Myocyte (in vitro differentiated cells): ENCODE measurements around the gene MYNN. TPM values are rescaled to one million over a fixed set of nuclear protein-coding genes. Genes with fewer than 3 reads are reported as not detected.

ENCODE experiments used
- DNase-seq: peaks from one replicate; pipeline ENCODE4 v3.0.0-alpha.2; 2012; ENCODE audit warnings: low read depth
- total RNA-seq: library from RNA; depleted of rRNA; stranded (reverse); fragments of >200 nt; gene quantifications from 2 replicates; pipeline ENCODE4 v1.2.3, GENCODE V29; 2014

Gene MYNN
- total RNA-seq, 1 donor from 2014 or later, result 19.8 TPM

DNA sequence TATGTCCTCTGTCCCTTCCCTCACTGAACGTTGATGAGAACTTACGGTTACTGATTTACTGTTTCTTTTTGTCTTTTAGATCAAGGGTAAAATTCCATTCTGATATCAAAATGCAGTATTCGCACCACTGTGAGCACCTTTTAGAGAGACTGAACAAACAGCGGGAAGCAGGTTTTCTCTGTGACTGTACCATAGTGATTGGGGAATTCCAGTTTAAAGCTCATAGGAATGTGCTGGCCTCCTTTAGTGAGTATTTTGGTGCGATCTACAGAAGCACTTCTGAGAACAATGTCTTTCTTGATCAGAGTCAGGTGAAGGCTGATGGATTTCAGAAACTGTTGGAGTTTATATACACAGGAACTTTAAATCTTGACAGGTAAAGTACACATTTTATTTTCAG, 990 bp downstream of the MYNN start:
- DNase-seq, result no peak

DNA sequence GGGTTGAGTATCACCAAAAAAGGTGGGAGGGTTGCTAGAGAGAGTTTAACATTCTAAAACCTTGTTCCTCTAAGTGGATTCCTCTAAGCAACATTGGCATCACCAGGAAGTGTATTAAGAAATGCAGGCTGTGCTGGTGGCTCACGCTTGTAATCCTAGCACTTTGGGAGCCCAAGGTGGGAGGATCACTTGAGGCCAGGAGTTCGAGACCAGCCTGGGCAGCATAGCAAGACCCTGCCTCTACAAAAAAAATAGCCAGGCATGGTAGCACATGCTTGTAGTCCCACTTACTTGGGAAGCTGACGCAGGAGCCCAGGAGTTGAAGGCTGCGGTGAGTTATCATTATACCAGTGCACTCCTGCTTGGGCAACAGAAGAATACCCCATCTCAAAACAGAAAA, 4.6 kb downstream of the MYNN start:
- no peak for DNase-seq

DNA sequence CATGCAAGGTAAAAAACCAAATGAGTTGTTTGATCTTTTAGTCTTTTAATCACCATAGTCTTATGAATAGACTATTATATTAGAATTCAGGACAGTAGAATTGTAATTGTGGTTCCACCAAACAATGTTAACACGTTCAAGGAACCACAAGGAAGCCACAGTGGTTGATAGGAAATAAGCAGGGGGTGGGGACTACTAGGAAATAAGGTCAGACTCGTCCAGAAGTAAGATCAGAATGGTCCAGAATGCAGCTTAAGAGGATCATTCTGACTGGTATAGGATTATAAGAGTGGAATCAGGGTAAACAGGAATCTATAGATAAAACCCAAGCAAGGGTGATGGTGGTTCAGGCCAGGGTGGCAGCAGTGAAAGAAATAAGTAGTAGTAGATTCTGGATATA, 7.5 kb downstream of the MYNN start:
- no peak for DNase-seq

DNA sequence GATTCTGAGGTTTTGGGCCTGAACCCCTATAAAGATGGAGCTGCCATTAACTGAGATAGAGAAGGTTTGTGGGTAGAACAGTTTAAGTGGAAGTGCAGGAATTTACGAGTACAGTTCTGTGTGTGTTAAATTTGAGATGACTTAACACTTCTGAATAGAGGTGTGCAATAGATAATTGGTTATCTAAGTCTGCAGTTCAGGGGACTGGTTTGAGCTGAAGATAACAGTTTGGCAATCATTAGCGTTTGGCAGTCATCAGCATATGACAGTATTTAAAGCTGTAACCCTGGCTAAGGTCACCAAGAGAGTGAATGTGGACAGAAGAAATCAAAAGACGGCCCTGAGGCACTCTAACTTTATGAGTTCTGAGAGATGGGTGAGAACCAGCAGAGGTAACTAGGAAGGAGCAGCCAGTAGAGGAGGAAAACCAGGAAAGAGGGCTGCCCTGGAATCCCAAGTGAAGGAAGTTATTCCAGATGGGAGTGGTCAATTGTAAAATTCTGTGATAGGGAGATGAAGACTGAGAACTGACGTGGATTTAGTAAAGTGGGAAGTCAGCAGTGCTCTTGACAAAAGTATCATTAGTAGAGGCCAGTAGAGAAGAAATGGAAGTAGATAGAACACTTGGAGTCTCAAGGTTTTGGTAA, 8.1 kb downstream of the MYNN start:
- DNase-seq, result no peak

DNA sequence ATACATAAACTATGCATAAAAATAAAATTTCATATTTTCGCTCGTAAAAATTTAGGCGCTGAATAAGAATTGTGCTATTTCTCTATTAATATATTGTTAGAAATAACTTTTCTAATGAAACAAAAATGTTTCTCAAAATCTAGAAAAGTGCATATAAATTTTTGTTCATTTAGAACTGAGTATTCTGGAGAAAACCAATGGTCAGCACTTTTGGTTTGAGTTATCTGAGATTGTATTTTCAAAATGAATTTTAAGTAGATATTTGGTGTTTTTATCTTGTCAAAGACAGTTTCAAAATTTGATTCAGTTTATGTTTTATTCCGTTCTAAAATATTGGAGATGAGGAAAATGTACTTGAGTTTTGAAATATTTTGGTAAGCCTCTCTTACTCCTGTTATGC, 13.9 kb downstream of the MYNN start:
- DNase-seq, result no peak

DNA sequence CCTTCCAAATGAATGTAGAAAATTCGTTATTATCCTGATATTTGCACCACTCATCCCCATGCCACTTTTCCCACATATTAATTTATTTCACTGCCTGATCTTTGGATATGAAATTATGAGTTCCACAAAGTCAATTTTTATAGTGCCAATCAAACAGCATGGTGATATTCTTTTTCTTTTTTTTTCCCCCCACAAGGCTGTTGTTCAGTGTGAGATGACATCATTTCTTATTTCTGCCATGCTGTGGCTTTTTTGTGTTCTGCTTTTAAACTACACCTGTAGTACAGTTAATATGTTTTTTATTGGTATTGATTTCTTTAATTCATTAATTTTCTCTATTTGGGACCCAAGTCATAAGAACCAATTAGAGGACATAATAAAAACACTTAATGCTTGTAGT, 14.6 kb downstream of the MYNN start:
- DNase-seq, result peak; percentile 24

DNA sequence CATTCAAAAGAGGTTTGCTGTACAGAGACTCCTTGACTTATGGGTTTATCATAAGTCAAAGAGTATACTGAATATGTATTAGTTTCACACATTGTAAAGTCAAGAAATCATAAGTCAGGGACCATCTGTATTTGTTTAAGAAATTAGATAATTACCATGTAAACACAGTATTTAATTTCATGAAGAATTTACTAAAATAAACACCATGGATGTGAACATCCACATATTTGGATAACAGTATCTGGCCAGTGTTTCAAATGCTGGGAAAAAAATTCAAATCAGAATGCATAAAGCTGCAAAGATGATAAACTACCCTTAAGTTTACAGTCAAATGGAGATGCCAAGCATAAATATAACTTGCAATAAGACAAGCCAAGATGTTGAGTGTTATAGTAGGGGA, 17.0 kb downstream of the MYNN start:
- no peak for DNase-seq

DNA sequence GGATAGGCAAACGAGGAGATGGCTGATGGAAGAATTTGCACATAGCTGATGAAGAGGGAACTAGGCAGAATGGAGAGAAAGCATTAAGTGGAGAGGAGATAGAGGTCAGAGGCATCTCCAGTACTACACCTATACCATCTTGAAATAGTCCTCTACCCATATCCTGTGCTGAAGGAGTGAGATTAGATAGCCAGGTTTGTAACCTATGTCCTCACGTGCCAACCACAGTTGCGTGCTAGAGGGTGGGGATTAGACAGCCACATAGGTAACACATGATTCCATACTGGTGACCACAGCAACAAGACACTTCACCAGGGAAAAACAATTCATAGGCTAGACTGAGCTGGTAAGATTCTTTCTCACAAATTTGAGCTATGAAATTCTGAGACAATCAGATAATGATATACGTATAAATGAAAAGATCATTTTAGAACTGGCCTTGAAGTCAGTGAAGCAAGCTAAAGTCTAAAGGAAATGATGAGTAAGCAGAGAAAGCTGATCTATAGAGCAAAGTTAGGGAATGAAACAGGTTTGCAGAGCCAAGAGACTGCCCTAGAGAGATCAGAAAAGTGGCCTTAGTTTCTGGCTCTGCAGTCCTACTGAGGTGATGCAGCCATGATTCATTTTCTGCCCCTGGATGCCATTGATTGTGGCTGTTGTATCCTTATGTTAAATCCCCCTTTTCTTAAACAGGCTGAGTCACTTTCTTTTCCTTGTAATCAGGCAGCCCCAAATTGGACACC, 17.7 kb downstream of the MYNN start:
- DNase-seq, result no peak

DNA sequence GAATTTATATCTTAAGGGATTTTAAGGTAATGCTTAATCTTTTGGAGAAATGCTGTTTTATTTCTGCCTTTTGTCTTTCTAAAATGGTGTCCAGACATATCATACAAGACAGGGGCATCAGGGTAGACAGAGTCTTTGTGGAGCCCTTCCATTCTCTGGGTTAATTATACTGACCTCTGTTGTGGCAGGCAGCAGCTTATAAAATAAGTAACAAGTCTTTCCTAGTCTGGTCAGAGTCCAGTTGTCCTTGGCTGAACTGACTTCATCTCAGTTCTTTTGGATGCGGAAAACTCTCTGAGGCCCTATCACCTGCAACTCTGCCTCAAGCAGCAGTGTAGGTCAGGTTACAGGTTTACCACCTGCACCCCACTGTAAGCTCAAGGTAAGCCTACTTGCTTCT, 19.2 kb downstream of the MYNN start:
- no peak for DNase-seq

DNA sequence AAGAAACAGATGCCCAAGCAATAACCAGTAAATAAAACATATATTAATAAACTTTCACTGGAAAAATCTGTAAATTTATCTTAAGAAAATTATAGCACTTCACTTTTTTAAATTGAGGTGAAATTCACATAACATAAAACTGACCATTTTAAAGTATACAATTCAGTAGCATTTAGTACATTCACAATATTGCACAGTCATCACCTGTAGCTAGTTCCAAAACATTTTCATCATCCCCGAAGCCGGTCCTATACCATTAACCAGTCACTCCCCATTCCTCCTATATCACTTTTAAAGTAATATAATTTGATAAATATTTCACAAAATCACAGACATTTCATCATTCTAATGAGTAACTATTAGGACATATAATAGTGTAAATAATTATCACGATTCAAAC, 31.5 kb downstream of the MYNN start:
- no peak for DNase-seq

DNA sequence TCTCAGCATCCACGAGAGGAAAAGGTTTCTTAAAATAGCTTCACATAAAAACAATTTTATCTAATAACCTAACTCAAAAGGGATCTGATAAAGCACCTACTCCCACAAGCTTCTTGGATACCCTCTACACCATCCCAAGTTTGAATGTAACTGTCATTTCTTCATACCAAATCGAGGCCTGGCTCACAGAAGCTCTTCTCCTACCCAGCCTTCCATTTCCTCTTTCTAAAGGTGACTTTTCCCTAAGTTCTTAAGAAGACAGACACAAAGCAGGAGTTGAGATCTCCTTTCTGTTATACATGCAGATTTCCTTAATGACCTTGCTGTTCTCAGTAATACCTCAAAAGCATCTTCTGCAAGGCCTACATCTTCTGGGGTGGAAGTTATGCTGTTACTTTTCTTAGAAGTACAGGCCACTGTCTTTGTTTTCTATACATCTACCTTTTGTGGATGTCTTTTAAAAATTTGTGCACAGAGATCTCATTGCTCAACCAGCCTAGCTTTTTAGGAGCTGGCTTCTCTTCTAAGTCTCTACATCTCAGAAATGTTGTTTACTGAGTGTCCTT, 36.1 kb downstream of the MYNN start:
- no peak for DNase-seq

DNA sequence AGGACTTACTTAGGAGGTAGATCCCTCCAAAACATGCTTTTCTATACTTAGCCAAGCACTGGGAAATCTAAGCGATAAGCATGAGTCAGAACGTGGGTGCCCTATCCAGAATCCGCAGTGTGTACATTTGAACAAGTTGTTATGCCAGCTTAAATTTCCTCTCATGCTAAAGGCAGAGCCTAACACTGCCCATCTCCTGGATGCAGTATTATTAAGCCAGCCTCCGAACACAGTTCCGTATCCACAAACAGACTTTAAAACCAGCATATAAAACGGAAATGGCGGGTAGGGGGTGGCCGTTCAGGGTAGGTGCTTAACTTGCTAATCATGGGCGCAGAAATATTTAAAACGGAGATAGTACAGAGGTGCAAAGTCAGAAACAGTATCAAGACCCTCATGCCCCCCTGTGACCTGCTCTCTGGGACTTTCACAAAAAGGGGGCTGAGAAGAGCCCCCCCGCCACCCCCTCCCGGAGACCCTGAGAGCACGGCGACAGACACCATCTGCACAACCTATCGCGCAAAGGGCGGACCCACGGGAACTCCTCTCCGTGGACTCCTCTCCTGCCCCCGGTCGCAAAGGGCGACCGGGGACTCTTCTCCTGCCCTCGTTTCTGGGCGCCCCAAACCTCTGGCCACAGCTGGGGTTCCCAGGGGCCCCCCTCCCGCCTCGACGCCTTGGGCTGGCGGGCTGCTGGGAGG, 38.6 kb downstream of the MYNN start:
- peak; percentile 29 for DNase-seq

DNA sequence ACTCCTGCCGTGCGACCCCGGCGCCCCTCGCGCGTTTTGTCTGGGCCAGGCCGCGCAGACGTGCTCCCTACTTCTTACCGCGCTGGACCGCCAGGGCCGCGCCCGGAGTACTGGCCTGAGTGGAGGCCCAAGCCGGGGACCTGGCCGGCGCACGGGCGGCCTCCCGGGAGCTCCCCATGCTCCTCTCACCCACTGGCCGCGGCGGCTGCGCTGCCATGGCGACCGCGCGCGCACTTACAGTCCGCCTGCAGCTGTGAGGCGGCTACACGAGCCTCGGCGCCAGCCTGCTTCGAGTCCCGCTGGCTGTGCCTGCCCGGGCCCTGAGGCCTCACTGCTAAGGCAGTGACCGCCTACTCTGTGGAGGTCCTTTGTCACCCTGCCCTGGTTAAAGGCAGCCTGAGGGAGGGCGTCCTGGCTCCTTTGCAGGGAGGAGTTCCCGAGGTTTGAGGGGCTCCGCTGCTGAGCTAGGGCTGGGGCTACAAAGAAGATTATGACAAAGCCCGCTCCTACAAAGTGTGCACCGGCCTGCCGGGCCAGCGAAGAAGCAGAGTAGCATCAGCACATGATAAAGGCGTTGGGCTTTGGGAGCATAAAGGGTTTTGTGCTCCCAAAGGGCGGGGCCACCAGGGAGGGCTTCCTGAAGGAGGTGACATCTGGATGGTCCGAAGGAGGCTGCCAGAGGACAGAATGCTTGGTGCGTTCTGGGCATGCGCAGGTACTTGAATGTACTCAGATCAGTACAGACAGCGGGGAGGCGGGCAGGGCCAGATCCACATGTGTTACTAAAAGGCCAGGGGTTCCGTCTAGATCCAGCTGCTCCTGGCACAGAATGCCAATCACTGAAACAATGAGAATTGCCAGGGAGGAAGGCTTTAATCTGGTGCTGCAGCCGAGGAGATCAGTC, 39.4 kb downstream of the MYNN start, which contains the start of the genes LRRC34 and LRRIQ4:
LRRC34 (minus strand) TSS at position 573 of the 904 bp plus-strand sequence; CDS start at position 217, 356 bp downstream.
LRRIQ4 (plus strand) TSS at position 539 of the 904 bp plus-strand sequence. CDS start 9,052 bp downstream, outside the sequence.
- DNase-seq, result peak; percentile 85

DNA sequence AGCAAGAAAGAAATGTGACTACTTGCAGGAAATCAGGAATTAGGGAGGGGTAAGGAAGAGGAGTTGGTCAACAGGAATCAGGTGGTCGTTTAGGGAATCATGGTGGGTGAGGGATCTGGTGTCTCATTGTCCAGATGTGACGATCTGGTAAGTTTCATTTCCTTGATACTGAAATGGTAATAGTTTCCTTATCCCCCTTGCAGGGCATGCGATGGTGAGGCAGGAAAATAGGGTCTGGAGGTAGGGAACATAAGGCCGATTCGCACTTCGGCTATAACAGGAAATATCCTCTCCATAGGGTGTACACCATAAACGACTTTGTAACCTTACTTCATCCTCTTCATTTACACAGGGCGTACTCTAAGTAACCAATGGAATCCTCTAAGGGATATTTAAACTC, 40.1 kb downstream of the MYNN start:
- DNase-seq, result no peak

DNA sequence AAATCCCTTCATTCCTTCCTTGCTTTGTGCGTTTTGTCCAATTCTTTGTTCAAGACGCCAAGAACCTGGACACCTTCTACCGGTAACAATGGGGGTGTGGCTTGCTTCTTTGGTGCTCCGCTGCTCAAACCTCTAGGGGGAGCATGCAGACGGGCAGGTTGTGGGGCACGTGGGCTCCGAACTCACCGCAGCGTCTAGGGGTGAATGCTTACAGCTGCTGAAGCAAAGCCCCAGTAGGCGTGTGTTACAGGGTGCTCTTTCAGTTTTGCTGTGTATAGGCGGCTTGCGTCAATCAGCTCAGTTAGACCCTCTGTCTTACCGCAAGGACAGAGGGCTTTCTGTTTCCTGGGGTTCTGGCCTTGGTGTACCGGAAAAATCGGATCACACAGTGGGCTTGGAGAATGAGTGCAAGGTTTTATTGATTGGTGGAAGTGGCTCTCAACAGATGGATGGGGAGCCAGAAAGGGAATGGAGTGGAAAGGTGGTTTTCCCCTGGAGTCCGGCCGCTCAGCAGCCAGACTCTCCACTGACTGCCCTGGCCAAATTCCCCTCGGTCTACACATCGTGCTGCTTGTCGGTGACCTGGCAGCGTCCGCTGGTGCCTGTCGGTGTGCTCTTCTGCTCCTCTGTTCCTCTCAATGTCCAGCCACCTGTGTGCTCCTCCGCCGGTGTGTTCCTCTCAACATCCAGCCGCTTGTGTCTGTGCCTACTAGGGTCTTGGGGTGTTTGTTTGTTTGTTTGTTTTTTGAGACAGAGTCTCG, 40.7 kb downstream of the MYNN start:
- DNase-seq, result no peak

DNA sequence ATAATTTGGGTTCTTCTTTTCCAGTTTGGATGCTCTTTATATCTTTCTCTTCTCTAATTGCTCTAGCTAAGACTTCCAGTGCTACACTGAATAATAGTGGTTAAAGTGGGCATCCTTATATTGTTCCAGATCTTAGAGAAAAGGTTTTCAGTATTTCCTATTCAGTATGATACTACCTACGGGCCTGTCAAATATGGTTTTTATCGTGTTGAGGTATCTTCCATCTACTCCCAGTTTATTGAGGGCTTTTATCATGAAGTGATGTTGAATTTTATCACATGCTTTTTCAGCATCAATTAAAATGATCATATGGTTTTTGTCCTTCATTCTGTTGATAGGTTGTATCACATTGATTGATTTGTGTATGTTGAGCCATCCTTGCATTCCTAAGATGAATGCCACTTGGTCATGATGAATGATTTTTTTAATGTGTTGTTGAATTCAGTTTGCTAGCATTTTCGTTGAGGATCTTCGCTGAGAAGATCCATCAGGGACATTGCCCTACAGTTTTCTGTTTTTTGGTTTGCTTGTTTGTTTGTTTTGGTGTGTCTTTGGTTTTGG, 42.5 kb downstream of the MYNN start:
- DNase-seq, result no peak

DNA sequence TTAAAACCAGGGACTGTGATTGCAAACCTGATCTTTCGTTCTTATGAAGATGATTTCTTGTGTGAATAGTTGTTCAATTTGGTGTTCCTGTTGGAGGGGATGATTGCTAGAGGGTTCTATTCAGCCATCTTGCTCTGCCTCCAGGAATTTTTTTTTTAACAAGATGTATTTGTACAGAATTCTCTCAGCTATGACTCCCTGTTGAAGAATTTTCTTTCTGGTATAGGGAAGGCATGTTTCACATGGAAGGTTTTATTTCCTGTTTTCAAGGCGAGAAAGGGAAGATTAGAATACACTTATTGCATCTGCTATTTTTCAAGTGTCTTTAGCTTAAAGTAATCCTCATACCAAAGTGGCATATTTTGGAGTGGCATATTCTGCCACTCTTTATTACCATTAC, 45.1 kb downstream of the MYNN start:
- no peak for DNase-seq

DNA sequence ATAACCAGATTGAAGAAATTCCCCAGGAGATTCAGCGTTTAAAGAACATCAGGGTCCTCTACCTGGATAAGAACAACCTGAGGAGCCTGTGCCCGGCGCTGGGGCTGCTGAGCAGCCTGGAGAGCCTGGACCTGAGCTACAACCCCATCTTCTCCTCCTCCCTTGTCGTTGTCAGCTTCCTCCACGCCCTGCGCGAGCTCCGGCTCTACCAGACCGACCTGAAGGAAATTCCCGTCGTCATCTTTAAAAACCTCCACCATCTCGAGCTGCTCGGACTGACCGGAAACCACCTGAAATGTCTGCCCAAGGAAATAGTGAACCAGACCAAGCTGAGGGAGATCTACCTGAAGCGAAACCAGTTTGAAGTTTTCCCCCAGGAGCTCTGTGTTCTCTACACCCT, 48.9 kb downstream of the MYNN start:
- no peak for DNase-seq

DNA sequence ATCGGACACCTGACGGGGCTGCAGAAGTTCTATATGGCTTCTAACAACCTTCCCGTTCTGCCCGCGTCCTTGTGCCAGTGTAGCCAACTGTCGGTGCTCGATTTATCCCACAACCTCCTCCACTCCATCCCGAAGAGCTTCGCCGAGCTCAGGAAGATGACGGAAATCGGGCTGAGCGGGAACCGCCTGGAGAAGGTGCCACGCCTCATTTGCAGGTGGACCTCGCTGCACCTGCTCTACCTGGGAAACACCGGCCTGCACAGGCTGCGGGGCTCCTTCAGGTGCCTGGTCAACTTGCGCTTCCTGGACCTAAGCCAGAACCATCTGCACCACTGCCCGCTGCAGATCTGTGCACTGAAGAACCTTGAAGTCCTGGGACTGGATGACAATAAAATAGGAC, 49.3 kb downstream of the MYNN start:
- no peak for DNase-seq

DNA sequence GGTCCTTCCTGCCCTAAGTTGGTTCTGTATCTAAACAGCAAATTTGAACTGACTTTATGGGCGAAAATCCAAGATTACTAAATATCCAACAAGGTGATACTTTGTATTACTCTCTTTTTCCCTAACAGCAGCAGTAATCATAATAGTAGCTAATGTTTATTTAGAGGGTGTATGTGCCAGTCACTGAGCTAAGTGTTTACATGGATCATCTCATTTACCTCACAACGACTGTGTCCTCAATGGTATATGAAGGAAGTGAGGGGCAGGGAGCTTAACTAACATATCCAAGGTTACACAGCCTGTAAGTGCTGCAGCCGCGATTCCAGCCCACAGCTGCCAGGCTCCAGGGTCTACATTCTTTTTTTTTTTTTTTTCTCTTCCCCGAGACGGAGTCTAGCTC, 49.8 kb downstream of the MYNN start:
- no peak for DNase-seq
